WTC11 (cell line): ENCODE measurements around the gene CYSRT1. TPM values are rescaled to one million over a fixed set of nuclear protein-coding genes. Genes with fewer than 3 reads are reported as not detected.

Source experiments
- ATAC-seq: fragments of 200-7000 bp; cut with Tn5 transposase; 2 replicates; pipeline ENCODE4 v1.10.0; 2021; ENCODE audit warnings: mild to moderate bottlenecking, moderate library complexity
- CTCF ChIA-PET: fragments of 300-600 bp; sonication (Branson Sonifier 250); formaldehyde crosslinking; loops from one replicate; lab custom pipeline; 2021; ENCODE audit warnings: antibody characterized with exemption; lab: Charles Lee
- POLR2A ChIA-PET: fragments of 350-600 bp; sonication (Branson Sonifier 250); formaldehyde crosslinking; loops from one replicate; lab custom pipeline; 2021; ENCODE audit warnings: antibody characterized with exemption; lab: Charles Lee
- DNase-seq: peaks from one replicate; pipeline ENCODE4 v3.0.0; 2021; ENCODE audit warnings: low spot score
- H3K27ac Mint-ChIP-seq: 2 replicates; pipeline ENCODE4 v1.8.0; 2021; ENCODE audit warnings: mixed read lengths
- H3K27me3 Mint-ChIP-seq: 2 replicates; pipeline ENCODE4 v1.8.0; 2021; ENCODE audit warnings: low read depth, mild to moderate bottlenecking, moderate library complexity, mixed read lengths
- H3K36me3 Mint-ChIP-seq: 2 replicates; pipeline ENCODE4 v1.8.0; 2021; ENCODE audit warnings: mixed read lengths
- H3K4me1 Mint-ChIP-seq: 2 replicates; pipeline ENCODE4 v1.8.0; 2022; ENCODE audit warnings: mixed read lengths
- H3K4me3 Mint-ChIP-seq: 2 replicates; pipeline ENCODE4 v1.8.0; 2021; ENCODE audit warnings: mild to moderate bottlenecking, moderate library complexity, mixed read lengths
- H3K9me3 Mint-ChIP-seq: 2 replicates; pipeline ENCODE4 v1.8.0; 2021; ENCODE audit warnings: mixed read lengths
- ATF1 ChIP-seq: sonication (generic); formaldehyde crosslinking; IDR thresholded peaks from 2 replicates; pipeline ENCODE4 v1.8.1; 2023; ENCODE audit warnings: mild to moderate bottlenecking, moderate library complexity, missing genetic modification reagents
- E2F4 ChIP-seq: sonication (generic); formaldehyde crosslinking; IDR thresholded peaks from 2 replicates; pipeline ENCODE4 v1.8.1; 2022; ENCODE audit warnings: low read depth, mild to moderate bottlenecking, moderate library complexity, missing genetic modification reagents, borderline replicate concordance
- FOXP4 ChIP-seq: sonication (generic); formaldehyde crosslinking; IDR thresholded peaks from 2 replicates; pipeline ENCODE4 v1.8.0; 2022; ENCODE audit warnings: mild to moderate bottlenecking, missing genetic modification reagents
- GABPB1 ChIP-seq: sonication (generic); formaldehyde crosslinking; IDR thresholded peaks from 2 replicates; pipeline ENCODE4 v1.8.1; 2023; ENCODE audit warnings: mild to moderate bottlenecking, missing genetic modification reagents
- HMGXB4 ChIP-seq: sonication (generic); formaldehyde crosslinking; IDR thresholded peaks from 2 replicates; pipeline ENCODE4 v1.8.1; 2023; ENCODE audit warnings: mild to moderate bottlenecking, moderate library complexity, missing genetic modification reagents
- IRF1 ChIP-seq: sonication (generic); formaldehyde crosslinking; IDR thresholded peaks from 2 replicates; pipeline ENCODE4 v1.8.0; 2023; ENCODE audit warnings: missing genetic modification reagents
- MYBL2 ChIP-seq: sonication (generic); formaldehyde crosslinking; IDR thresholded peaks from 2 replicates; pipeline ENCODE4 v1.8.1; 2023; ENCODE audit warnings: mild to moderate bottlenecking, moderate library complexity, missing genetic modification reagents
- TP53 ChIP-seq: sonication (generic); formaldehyde crosslinking; IDR thresholded peaks from 2 replicates; pipeline ENCODE4 v1.8.1; 2023; ENCODE audit warnings: mild to moderate bottlenecking, missing genetic modification reagents
- ZNF423 ChIP-seq: fragments of 250-450 bp; sonication (Bioruptor Pico); IDR thresholded peaks from 2 replicates; pipeline ENCODE4 v2.1.2; 2022; ENCODE audit warnings: mild to moderate bottlenecking, moderate library complexity
- ZNF532 ChIP-seq: fragments of 250-450 bp; sonication (Bioruptor Pico); IDR thresholded peaks from 2 replicates; pipeline ENCODE4 v1.9.0; 2021; ENCODE audit warnings: mild to moderate bottlenecking, borderline replicate concordance
- total RNA-seq: library from RNA; stranded (reverse); gene quantifications from 3 replicates; pipeline ENCODE4 v1.2.3, GENCODE V29; 2021
- TF ChIP-seq, protein P1 (sequence below): fragments of 250-450 bp; sonication (Bioruptor Pico); IDR thresholded peaks from 2 replicates; pipeline ENCODE4 v1.9.0; 2021; ENCODE audit warnings: mild to moderate bottlenecking
- TF ChIP-seq, protein P2 (sequence below): sonication (generic); formaldehyde crosslinking; IDR thresholded peaks from 2 replicates; pipeline ENCODE4 v1.8.1; 2023; ENCODE audit warnings: mild to moderate bottlenecking, missing genetic modification reagents, borderline replicate concordance
- TF ChIP-seq, protein P3 (sequence below): fragments of 250-450 bp; sonication (Bioruptor Pico); IDR thresholded peaks from 2 replicates; pipeline ENCODE4 v1.8.0; 2021; ENCODE audit warnings: mild to moderate bottlenecking

Gene CYSRT1
- total RNA-seq, 1 experiment from 2014 or later = 3.5 TPM

GRCh38 chr9:137232510-137232909, 7.5 kb downstream of the CYSRT1 start (continued):
- TF ChIP-seq, protein P1, sequence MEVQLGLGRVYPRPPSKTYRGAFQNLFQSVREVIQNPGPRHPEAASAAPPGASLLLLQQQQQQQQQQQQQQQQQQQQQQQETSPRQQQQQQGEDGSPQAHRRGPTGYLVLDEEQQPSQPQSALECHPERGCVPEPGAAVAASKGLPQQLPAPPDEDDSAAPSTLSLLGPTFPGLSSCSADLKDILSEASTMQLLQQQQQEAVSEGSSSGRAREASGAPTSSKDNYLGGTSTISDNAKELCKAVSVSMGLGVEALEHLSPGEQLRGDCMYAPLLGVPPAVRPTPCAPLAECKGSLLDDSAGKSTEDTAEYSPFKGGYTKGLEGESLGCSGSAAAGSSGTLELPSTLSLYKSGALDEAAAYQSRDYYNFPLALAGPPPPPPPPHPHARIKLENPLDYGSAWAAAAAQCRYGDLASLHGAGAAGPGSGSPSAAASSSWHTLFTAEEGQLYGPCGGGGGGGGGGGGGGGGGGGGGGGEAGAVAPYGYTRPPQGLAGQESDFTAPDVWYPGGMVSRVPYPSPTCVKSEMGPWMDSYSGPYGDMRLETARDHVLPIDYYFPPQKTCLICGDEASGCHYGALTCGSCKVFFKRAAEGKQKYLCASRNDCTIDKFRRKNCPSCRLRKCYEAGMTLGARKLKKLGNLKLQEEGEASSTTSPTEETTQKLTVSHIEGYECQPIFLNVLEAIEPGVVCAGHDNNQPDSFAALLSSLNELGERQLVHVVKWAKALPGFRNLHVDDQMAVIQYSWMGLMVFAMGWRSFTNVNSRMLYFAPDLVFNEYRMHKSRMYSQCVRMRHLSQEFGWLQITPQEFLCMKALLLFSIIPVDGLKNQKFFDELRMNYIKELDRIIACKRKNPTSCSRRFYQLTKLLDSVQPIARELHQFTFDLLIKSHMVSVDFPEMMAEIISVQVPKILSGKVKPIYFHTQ (CRISPR knock-in tag) = no peak
- TF ChIP-seq HMGXB4 (no peak), MYBL2 (CRISPR knock-in tag) (no peak)
- TF ChIP-seq, protein P2, sequence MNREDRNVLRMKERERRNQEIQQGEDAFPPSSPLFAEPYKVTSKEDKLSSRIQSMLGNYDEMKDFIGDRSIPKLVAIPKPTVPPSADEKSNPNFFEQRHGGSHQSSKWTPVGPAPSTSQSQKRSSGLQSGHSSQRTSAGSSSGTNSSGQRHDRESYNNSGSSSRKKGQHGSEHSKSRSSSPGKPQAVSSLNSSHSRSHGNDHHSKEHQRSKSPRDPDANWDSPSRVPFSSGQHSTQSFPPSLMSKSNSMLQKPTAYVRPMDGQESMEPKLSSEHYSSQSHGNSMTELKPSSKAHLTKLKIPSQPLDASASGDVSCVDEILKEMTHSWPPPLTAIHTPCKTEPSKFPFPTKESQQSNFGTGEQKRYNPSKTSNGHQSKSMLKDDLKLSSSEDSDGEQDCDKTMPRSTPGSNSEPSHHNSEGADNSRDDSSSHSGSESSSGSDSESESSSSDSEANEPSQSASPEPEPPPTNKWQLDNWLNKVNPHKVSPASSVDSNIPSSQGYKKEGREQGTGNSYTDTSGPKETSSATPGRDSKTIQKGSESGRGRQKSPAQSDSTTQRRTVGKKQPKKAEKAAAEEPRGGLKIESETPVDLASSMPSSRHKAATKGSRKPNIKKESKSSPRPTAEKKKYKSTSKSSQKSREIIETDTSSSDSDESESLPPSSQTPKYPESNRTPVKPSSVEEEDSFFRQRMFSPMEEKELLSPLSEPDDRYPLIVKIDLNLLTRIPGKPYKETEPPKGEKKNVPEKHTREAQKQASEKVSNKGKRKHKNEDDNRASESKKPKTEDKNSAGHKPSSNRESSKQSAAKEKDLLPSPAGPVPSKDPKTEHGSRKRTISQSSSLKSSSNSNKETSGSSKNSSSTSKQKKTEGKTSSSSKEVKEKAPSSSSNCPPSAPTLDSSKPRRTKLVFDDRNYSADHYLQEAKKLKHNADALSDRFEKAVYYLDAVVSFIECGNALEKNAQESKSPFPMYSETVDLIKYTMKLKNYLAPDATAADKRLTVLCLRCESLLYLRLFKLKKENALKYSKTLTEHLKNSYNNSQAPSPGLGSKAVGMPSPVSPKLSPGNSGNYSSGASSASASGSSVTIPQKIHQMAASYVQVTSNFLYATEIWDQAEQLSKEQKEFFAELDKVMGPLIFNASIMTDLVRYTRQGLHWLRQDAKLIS (CRISPR knock-in tag) = no peak

- no peak overlapping the region for H3K4me3 Mint-ChIP-seq
- TF ChIP-seq, protein P3, sequence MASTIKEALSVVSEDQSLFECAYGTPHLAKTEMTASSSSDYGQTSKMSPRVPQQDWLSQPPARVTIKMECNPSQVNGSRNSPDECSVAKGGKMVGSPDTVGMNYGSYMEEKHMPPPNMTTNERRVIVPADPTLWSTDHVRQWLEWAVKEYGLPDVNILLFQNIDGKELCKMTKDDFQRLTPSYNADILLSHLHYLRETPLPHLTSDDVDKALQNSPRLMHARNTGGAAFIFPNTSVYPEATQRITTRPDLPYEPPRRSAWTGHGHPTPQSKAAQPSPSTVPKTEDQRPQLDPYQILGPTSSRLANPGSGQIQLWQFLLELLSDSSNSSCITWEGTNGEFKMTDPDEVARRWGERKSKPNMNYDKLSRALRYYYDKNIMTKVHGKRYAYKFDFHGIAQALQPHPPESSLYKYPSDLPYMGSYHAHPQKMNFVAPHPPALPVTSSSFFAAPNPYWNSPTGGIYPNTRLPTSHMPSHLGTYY (CRISPR knock-in tag) = no peak
- no peak for TF ChIP-seq ZNF532 (CRISPR knock-in tag)
- TF ChIP-seq GABPB1 (CRISPR knock-in tag) = no peak
- TF ChIP-seq ZNF423 (CRISPR knock-in tag) = no peak
- no peak for TF ChIP-seq IRF1 (CRISPR knock-in tag)
- TF ChIP-seq ATF1 (CRISPR knock-in tag) = no peak
- TF ChIP-seq E2F4 (CRISPR knock-in tag) = no peak
- TF ChIP-seq TP53 (CRISPR knock-in tag) = no peak
- no peak for TF ChIP-seq FOXP4 (CRISPR knock-in tag)
- TF ChIP-seq, all 79 proteins: peak for 0
- CTCF ChIA-PET = interaction anchor here (0.5 to 4.6 kb wide), 8 partner anchors 9 to 187 kb away, joined by 3 to 143 read pairs (median 3); partner anchors contain the start of genes CYSRT1, NPDC1, RNF208 and RNF224
- no peaks in the 10 kb centered on the region for H3K36me3 Mint-ChIP-seq
- DNase-seq (no peak), ATAC-seq (no peak)
- peaks cover 13% of the 10 kb centered on the region for H3K4me1 Mint-ChIP-seq
- H3K27ac Mint-ChIP-seq = no peak overlapping the region
- H3K9me3 Mint-ChIP-seq = no peaks in the 10 kb centered on the region
- POLR2A ChIA-PET = no interaction called here
- no peaks in the 10 kb centered on the region for H3K27me3 Mint-ChIP-seq
Measured at GRCh38 chr9:137233143-137233980, 8.4 kb downstream of the CYSRT1 start.
